GM18519 (cell line): ENCODE data around the gene STIM1.
"Not testable (repeated sequence)": the region's sequence is repeated elsewhere in the genome, so short reads cannot be mapped to it uniquely, and the experiment has no call there.

Source experiments
- ATAC-seq: cut with Tn5 transposase; IDR thresholded peaks from one replicate; pipeline ENCODE4 v1.9.1; 2021; ENCODE audit warnings: mild to moderate bottlenecking, moderate library complexity; ENCODE audit not compliant: unreplicated experiment, low FRiP score

Gene STIM1

DNA sequence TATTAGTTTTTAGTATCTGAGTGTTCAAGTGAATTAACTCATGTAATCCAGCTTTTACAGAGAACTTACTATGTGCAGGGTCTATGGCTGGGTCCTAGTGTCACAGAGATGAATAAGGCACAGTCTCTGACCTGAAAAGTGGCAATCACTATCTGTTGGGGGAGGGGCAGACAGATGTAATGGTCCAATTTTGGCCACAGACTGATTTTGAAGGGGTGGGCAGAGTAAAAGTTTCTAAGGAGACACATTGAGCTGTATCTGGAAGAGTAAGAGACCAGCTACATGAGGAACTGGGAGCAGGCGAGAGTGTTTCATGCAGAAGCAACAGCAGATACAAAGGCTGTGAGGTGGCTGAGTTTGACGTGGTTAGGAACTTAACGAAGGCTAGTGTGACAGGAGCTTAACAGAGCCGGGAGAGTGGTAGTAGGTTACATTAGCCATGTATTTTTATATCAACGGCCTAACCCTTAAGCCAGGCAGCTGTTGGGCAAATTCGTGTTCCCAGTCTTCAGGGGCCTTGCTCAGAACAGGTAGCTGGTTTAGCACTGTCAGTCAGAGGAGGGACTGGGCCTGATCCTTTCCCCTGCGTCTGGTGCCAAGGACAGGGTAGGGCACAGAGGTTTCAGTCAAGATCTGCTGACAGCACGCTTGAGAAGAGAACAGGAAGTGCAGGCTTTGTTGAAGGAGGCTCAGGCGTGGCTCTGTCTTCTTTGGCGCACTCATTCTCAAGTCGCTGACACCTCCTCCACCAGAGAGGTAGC is 1.4 kb upstream of the STIM1 start:
- ATAC-seq = peak; percentile 29

DNA sequence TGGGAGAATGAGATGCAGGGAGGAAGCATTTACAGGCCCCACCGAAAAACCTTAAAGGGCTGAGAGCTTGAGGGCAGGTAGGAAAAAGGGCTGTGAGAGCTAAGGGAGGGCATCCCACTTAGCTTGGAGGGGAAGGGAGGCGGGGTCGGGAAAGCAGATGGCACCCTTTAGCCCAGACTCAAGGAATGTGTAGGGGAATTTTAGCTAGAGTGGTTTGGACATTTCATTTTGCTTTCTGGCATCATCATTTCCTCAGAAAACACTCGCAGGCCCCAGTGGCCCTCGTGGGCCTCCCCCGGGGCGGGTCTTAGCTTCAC is 846 bp upstream of the STIM1 start:
- no peak for ATAC-seq

DNA sequence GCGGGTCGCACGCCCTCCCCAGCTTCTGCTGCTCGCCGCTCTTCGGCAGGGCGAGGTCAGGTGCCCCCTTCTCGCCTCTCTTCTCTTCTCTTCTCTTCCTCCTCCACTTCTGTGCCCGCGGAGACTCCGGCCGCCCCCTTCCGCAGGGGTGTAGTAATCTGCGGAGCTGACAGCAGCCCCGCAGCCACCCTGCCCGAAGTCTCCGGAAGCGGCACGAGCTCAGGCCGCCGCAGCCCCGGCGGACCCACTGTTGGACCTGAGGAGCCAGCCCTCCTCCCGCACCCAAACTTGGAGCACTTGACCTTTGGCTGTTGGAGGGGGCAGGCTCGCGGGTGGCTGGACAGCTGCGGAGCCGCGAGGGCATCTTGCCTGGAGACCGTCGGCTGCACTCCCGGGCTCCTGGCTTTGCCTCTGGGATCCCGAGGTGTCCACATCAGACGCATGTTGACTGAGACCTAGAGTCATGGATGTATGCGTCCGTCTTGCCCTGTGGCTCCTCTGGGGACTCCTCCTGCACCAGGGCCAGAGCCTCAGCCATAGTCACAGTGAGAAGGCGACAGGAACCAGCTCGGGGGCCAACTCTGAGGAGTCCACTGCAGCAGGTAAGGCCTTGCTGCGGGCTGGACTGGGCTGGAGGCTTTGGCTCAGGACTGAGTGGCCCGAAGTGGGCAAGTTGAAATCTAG is 486 bp downstream of the STIM1 start:
- ATAC-seq = peak; percentile 8

DNA sequence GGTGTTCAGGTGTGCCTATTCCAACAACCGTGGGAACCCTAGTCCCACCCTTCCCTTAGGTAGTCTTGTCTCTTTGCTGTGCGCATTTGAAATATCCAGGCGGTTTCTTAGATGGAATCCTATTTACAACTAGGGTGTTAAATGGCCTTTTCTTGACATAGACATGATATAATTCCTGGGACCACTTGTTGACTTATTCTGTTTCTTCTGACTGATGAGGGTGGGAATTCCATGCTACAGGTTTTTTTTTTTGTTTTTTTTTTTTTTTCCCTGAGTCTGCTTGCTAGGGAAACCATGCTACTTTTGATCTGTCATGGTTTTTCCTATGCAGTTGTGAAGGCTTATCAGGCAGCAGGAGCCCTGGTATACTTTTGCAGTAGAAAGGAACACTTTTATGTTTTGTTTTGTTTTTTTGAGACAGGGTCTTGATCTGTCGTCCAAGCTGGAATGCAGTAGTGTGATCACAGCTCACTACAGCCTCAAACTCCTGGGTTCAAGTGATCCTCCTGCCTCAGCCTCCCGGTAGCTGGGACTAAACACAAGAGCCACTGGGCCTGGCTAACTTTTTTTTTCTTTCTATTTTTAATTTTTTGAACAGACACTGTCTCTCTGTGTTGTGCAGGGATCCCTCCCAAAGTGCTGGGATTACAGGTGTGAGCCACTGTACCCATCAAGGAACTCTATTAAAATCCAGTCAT is 1.5 kb downstream of the STIM1 start:
- no peak for ATAC-seq

DNA sequence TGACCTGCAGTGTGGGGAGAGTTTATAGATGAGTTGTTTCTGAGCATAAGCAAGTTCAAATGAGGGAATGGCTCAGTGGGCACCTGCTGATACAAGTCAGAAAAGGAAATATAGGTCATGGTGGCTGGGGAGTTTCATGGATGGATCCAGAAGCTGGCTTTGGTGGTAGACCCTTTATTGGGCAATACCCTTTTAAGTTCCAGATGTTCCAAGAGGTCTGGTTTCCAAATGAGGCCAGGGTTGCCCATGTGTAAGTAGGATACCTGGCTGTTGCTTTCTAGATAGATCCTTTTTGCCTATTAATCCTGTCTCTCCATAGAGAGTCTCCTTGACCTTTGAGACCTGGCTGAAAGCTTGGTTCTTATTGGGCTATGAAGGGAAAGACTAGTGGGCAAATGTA is 2.2 kb downstream of the STIM1 start:
- ATAC-seq = no peak

DNA sequence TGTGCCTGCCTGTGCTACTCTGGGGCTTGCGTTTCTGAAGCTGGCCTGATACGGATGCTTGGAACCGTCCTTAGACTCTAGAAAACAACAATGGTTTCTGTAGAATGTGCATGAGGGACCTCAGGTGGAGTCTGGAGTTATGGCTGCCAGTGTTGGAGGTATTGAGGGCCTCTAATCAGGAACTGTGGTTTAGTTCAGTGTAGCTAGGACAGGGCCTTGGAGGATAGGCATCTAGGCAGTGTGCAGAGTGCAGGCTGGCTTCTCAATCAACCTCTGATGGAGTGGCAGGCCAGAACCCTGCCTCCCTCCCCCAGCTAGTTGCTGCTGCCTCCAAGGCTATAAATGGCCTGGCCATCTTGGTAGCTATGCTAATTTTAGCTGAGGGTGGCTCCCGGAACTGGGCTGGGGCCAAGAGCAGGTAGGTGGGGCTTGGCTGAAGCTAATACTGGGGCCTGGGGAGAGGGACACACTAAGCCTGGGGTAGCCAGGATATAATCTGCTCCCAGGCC is 4.0 kb downstream of the STIM1 start:
- peak; percentile 29 for ATAC-seq

DNA sequence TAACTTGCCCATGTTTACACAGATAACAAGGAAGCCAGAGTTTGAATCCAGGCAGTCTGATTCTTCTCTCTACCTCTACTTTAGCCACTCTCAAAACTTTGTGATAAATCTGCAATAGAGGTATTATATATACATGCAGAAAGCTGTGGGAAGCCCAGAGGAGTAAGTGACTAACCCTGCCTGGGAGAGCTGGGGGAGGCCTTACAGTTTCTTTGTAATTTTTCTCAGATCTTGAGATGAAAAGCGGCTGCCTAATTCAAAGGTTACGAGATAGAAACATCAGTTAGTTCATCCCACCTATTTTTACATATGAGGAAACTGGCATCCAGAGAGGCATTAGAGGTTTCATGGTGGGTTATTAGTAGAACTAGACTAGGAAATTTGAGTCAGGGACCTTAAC is 4.9 kb downstream of the STIM1 start:
- no peak for ATAC-seq

DNA sequence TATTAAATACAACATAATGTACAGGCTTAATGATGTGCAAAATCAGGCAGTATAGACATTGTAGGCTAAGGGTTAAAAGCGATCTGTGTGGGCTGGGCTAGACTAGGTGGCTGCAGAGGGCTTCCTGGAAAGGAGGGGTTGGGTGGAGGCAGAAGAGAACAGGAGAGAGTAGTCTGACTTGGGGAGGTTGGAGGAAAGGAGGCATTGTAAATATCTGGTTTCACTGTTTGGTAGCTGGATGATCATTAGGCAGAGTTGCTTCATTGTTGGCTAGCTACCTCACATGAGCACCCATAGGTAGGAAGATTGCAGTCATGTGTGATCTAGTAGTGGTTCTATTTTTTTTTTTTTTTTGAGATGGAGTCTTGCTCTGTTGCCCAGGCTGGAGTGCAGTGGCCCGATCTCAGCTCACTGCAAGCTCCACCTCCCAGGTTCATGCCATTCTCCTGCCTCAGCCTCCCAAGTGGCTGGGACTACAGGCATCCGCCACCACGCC is 5.5 kb downstream of the STIM1 start:
- not testable (repeated sequence) for ATAC-seq

DNA sequence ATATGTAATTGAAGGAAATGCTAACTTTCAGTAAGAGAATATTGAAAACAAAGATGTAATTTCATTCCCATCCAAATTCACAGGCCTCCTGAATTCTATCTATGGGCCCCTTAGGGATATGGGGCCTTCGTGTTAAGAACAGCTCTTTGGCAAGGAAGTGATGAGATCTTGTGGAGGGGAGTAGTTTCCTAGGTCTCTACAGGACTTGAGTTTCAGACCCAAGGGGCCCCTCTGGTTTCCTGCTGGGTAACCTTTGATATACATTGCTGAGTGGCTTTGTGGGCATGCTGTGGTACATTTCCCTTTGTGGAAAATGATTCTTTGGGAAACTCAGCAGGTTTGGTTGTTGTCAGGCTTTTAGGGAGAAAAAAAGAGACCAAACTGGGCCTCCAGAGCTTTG is 6.2 kb downstream of the STIM1 start:
- ATAC-seq = no peak

DNA sequence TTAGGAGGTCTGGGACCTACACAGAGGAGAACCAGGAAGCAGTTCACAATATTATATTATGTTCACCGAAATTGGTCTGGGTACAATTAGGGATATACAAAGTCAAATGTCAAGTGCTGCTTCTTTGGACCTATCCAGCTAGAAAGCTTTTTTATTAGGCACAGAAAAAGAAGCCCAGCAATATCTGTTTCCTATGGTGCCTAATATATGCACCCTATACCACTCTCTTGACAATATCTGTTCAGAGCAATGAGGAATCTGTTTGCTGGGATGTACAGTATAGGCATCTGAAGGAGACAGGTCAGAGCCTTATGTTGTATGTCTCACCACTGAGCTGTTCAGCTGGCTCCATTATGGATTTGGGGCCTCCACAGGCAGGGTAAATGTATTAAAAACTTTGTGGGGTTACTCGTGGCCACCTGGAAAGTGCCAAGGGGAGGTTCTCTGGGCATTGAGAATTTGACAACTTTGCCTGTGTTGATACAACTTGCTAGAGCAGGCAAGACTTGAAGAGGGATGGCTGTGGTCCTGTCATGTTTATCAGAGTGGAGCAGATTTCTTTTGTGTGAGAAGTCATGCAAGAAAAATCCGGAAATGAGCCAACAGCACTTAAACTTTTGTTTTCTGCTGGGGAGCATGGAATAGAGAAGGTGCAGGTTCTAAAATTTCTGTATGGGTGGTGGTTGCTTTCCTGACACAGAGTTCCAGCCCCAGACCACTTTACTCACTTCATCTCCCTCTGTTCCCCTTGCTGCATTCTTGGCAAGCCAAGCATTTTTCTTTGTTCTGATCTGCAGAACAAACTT is 10.1 kb downstream of the STIM1 start:
- no peak for ATAC-seq

DNA sequence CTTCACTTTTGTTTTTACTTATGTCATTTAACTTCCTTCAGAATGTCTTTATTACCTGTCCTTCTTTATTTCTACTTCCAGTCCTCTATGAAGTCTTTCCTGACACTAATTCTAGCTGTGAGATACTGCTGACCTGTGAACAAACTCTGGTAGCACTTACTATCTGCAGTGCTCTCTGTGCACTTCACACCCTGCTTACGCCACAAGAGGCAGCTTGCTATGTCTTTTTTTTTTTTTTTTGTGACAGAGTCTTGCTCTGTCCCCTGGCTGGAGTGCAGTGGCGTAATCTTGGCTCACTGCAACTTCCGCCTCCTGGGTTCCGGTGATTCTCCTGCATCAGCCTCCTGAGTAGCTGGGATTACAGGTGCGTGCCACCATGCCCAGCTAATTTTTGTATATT is 10.7 kb downstream of the STIM1 start:
- ATAC-seq = no peak

DNA sequence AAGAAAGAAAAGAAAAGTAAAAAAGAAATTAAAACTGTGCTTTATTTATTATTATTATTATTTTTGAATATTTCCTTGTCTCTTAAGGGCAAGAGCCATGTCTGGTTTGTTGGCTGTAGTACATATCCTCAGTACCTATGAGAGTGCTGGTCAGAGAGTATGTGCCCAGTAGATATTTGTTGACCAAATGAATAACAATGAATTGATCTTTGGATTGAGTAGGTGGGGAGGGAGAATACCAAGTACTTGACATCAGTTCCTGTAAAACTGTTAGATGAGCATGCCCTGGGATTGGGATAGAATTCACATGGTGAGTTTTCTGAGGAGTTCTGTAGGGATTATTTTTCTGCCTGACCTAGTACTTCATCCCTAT is 11.4 kb downstream of the STIM1 start:
- no peak for ATAC-seq

DNA sequence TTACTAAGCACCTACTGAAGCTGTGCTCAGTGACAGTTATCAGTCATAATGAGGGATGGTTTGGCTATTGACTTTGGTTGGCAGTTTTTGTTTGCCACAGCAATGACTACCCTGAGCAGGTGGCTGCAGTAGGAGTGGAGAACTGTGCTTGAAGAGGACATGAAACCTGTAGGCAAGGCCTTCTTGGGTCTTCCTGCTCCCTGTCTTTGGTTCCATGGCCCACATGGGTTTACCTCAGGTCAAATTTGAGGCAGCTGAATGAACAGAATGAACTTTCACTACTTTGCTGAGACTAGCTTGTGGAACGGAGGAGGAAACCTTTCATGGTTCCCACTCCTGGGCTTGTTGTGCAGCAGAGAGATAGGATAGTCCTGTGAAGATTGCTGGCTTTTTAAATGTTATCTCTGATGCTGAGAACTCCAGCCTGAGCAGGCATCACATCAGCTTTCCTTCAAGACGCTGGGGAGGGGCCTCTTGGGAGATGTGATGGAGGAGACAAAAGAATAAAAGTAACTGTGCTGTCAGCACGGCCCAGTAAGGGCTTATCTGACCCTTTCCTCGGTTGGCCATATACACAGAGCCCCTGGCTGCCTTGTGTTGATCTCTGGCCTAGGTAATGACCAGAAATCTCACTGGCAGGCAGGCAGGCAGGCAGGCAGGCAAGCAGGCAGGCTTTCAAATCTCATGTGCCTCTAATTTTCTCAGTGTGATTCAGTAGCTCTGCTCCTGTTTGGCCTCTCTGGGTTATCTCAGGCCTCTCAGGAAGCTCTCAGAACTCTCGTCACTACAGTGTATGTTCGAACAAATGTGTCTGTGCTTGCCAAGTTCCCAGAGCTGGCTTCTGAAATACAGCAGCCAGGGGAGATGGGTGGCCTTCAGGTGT is 12.0 kb downstream of the STIM1 start:
- peak; percentile 40 for ATAC-seq

DNA sequence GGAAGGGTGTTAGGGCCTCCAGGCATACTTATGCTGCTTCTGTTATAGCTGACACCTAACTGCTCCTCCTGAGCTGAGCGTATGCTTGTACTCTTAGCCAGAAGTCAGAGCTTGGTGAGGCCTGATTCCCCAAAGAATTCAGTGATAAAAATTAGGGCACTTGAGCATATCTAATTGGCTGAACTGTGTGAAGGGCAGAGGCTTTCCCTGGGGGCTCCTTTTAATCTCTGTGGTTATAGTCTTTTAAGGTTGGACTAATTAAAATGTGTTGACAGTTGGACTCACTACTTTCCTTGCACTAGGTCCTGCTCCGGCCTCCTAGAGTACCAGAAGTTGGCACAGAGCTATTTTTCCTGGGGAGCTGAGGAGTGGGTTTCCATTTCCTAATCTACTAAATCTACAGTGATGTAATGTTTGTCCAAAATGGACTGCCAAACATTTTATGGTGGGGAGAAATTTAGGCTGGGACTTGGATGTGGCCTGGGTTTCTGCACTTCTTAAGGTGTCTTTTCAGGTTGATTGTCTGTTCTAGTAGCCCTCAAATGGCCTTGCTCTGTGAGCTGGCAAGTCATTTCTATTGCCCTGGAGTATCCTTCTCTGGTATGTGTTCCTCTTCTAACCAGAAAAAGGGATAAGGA is 18.4 kb downstream of the STIM1 start:
- no peak for ATAC-seq

DNA sequence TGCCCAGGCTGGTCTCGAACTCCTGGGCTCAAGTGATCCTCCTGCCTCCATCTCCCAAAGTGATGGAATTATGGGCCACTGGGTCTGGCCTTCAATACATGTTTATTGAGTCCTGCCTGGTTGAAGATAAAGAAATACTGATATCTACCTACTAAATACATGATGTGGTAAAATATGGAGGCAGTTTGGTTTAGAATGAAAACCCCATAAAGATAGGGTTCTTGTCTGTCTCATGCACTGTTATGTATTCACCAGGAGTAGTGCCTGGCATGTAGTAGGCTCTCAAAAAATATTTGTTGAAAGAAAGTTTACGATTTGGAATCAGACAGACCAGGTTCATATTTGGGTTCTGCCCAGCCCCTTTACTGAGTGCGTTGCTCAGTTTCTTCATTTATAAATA is 21.1 kb downstream of the STIM1 start:
- ATAC-seq = no peak

DNA sequence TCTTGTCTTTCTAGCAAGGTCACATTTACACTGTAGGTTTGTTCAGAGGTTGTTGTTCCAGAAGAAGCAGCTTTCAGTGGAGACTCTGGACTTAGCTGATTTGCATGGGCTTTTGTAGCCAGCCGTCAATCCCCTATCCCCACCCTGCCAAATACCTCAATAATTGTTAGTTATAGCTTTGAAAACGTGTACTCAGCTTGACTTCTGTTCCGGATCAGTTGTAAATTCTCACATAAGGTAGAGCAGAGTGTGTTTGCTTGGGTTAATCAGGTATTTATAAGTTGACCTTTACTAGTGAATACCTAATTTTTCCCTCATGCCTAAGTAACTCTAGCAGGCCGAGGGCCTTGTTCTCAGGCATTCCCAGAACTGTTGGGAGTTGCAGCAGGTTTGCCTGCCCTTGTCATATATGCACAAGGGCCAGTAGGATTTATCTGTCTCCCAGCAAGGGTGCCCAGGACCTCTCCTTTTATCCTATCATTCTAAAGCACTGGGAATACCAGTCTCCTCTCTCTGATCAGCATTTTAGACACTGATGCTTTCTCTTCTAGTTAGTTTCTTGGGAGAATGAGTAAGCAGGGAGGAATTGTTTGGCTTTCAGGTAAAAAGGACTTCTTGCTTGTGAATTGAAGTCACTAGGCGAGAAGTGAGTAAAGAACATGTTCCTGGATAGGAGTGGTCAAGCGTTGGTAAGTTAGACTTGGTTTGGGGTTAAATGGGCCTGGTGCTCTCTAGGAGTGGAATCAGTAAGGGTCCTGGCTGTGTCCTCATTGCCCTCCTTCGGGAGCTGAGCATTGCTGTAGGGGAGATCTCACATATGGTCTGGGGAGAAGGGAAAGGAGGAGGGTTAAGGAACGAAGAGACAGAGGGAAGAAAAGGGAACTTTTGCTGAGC is 22.1 kb downstream of the STIM1 start:
- no peak for ATAC-seq

DNA sequence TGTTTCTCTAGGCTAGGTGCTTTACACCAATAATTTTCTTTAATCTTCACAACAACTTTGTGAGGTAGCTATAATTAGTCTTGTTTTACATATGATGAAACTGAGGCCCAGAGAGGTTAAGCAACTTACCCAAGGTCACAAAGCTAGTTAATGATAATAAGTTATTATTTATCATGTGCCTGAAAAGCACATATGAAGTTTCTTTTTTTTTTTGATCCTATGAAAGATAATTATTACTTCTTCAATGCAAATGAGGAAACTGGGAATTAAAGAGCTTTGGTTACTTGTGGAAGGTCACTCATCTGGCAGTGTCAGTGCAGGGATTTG is 22.8 kb downstream of the STIM1 start:
- ATAC-seq = no peak

DNA sequence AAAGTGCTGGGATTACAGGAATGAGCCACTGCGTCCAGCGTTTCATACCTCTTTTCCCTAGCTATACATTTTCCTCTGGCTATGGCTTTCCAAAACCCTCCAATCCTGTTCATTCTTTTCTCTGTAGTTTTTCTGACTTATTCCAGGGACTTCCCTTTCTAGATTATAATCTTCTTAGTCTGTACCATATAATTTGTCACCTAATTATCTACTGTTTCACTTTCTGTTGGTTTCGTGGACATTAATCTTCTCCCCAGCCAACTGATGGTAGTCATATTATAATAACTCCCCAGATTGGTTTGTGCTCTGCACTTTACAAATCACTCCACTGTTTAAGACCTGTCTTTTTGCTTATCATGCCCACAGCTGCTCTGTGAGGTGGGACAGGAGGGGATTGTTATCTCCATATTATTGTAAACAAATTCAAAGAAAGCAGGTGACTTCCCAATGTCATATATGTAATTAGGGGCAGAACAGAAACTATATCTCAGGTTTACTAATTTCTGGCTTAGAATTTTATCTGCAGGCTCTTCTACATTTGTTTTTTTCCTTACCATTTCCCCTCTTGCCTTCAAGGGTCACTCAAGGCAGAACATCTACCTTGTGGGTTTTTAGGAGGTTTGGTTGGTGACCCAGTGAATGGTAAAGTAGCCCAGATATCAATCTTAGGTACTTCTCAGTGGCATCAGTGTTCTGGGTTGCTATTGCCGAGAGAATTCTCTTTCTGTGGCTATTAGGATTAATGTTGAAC is 23.9 kb downstream of the STIM1 start:
- ATAC-seq = peak; percentile 35
